GM23338 (cell line): ENCODE measurements around the gene KRTAP4-8. TPM values are rescaled to one million over a fixed set of nuclear protein-coding genes. Genes with fewer than 3 reads are reported as not detected.

ENCODE experiments used
- ATAC-seq: fragments of 200-7000 bp; cut with Tn5 transposase; 3 replicates; pipeline ENCODE4 v1.9.1; 2020
- DNase-seq: peaks from one replicate; pipeline ENCODE4 v3.0.0-alpha.2; 2015; ENCODE audit warnings: low spot score
- H2AFZ ChIP-seq: fragments of 200-600 bp; sonication (generic); 2 replicates; pipeline ENCODE4 v1.8.0; 2016; ENCODE audit warnings: antibody characterized with exemption, mild to moderate bottlenecking, moderate library complexity
- H3F3A ChIP-seq: fragments of 200-600 bp; sonication (generic); replicated peaks from 2 replicates; pipeline ENCODE4 v1.8.0; 2017; ENCODE audit warnings: antibody characterized with exemption, mixed run types, low read depth
- H3K27ac ChIP-seq: fragments of 200-600 bp; sonication (generic); 2 replicates; pipeline ENCODE4 v1.6.1; 2016; ENCODE audit warnings: low read depth
- H3K27me3 ChIP-seq: fragments of 200-600 bp; sonication (generic); 2 replicates; pipeline ENCODE4 v1.8.0; 2016; ENCODE audit warnings: mild to moderate bottlenecking, mixed run types, moderate library complexity; ENCODE audit not compliant: insufficient read depth
- H3K36me3 ChIP-seq: fragments of 200-600 bp; sonication (generic); 2 replicates; pipeline ENCODE4 v1.8.0; 2016; ENCODE audit warnings: mild to moderate bottlenecking; ENCODE audit not compliant: insufficient read depth
- H3K4me1 ChIP-seq: fragments of 200-600 bp; sonication (generic); 2 replicates; pipeline ENCODE4 v1.8.0; 2016; ENCODE audit warnings: mild to moderate bottlenecking, moderate library complexity; ENCODE audit not compliant: insufficient read depth
- H3K4me2 ChIP-seq: fragments of 200-600 bp; sonication (generic); 2 replicates; pipeline ENCODE4 v1.7.1; 2017; ENCODE audit warnings: mixed run types
- H3K4me3 ChIP-seq: fragments of 200-600 bp; sonication (generic); 2 replicates; pipeline ENCODE4 v1.6.1; 2016; ENCODE audit warnings: mixed run types
- H3K79me2 ChIP-seq: fragments of 200-600 bp; sonication (generic); replicated peaks from 2 replicates; pipeline ENCODE4 v1.8.0; 2017; ENCODE audit warnings: mild to moderate bottlenecking; ENCODE audit not compliant: insufficient read depth
- H3K9me2 ChIP-seq: fragments of 200-600 bp; sonication (generic); 2 replicates; pipeline ENCODE4 v1.8.0; 2017; ENCODE audit not compliant: insufficient read depth
- H4K20me1 ChIP-seq: fragments of 200-600 bp; sonication (generic); replicated peaks from 2 replicates; pipeline ENCODE4 v1.8.0; 2017; ENCODE audit warnings: mild to moderate bottlenecking; ENCODE audit not compliant: insufficient read depth
- H3K27ac Mint-ChIP-seq: 2 replicates; pipeline ENCODE4 v1.8.0; 2020; ENCODE audit warnings: inconsistent platforms, mild to moderate bottlenecking, moderate library complexity, mixed read lengths
- H3K27me3 Mint-ChIP-seq: 3 replicates; pipeline ENCODE4 v1.8.0; 2022; ENCODE audit warnings: low read depth, mild to moderate bottlenecking, moderate library complexity, mixed read lengths, inconsistent platforms; ENCODE audit not compliant: insufficient read depth, poor library complexity
- H3K36me3 Mint-ChIP-seq: 3 replicates; pipeline ENCODE4 v1.8.0; 2021; ENCODE audit warnings: low read depth, mild to moderate bottlenecking, inconsistent platforms, moderate library complexity, mixed read lengths
- H3K4me1 Mint-ChIP-seq: 3 replicates; pipeline ENCODE4 v1.8.0; 2020; ENCODE audit warnings: mild to moderate bottlenecking, inconsistent platforms, mixed read lengths
- H3K4me3 Mint-ChIP-seq: 3 replicates; pipeline ENCODE4 v1.8.0; 2021; ENCODE audit warnings: moderate library complexity, mild to moderate bottlenecking, inconsistent platforms, mixed read lengths
- H3K9me3 Mint-ChIP-seq: 3 replicates; pipeline ENCODE4 v1.8.0; 2020; ENCODE audit warnings: moderate library complexity, mild to moderate bottlenecking, inconsistent platforms, mixed read lengths
- CREB1 ChIP-seq: fragments of 250-450 bp; sonication (Bioruptor Pico); IDR thresholded peaks from 2 replicates; pipeline ENCODE4 v1.5.0; 2020; ENCODE audit warnings: low read depth, mild to moderate bottlenecking, moderate library complexity
- CTCF ChIP-seq, 2 experiments: fragments of 200-600 bp in 1 of 2; sonication (generic) in 1 of 2; conservative IDR thresholded peaks; 2 replicates each; pipeline versions ENCODE4 v1.5.1 to v1.6.1; 2016 to 2017; ENCODE audit warnings: antibody characterized with exemption in 2 of 2, low read depth in 2 of 2, mild to moderate bottlenecking in 2 of 2, moderate library complexity in 1 of 2
- EZH2 ChIP-seq: fragments of 200-600 bp; sonication (generic); IDR thresholded peaks from one replicate; pipeline ENCODE4 v1.8.0; 2017; ENCODE audit warnings: antibody characterized with exemption, mild to moderate bottlenecking, low read depth; ENCODE audit not compliant: unreplicated experiment
- EZH2phosphoT487 ChIP-seq: fragments of 200-600 bp; sonication (generic); IDR thresholded peaks from one replicate; pipeline ENCODE4 v1.8.1; 2018; ENCODE audit warnings: antibody characterized with exemption; ENCODE audit not compliant: unreplicated experiment
- JUNB ChIP-seq: IDR thresholded peaks from one replicate; pipeline ENCODE4 v1.6.1; 2016; ENCODE audit warnings: antibody characterized with exemption; ENCODE audit not compliant: unreplicated experiment
- NANOG ChIP-seq: IDR thresholded peaks from 2 replicates; pipeline ENCODE4 v1.6.1; 2016; ENCODE audit warnings: antibody characterized with exemption, borderline replicate concordance
- POLR2AphosphoS5 ChIP-seq: IDR thresholded peaks from 2 replicates; pipeline ENCODE4 v1.6.1; 2016; ENCODE audit warnings: antibody characterized with exemption, low read depth
- STAT1 ChIP-seq: IDR thresholded peaks from one replicate; pipeline ENCODE4 v1.6.1; 2016; ENCODE audit warnings: antibody characterized with exemption; ENCODE audit not compliant: unreplicated experiment
- ZNF114 ChIP-seq: fragments of 250-450 bp; sonication (Bioruptor Pico); IDR thresholded peaks from 2 replicates; pipeline ENCODE4 v1.5.0; 2020; ENCODE audit warnings: mild to moderate bottlenecking, moderate library complexity
- ZNF331 ChIP-seq: fragments of 250-450 bp; sonication (Bioruptor Pico); IDR thresholded peaks from 2 replicates; pipeline ENCODE4 v1.5.0; 2020; ENCODE audit warnings: low read depth, mild to moderate bottlenecking, moderate library complexity
- polyA plus RNA-seq: library from polyadenylated mRNA; unstranded; fragments of >200 nt; fragmentation: Nextera tagmentation; extraction: Ambion mirVana; gene quantifications from 2 replicates; pipeline ENCODE4 v1.2.1, GENCODE V29; 2016
- total RNA-seq: library from RNA; depleted of rRNA; stranded (reverse); fragments of >200 nt; shearing (Covaris generic); gene quantifications from 2 replicates; pipeline ENCODE4 v1.2.3, GENCODE V29; 2014
- TF ChIP-seq, protein P1 (sequence below): IDR thresholded peaks from one replicate; pipeline ENCODE4 v1.6.1; 2018; ENCODE audit warnings: antibody characterized with exemption; ENCODE audit not compliant: unreplicated experiment
- TF ChIP-seq, protein P2 (sequence below): IDR thresholded peaks from 2 replicates; pipeline ENCODE4 v1.6.1; 2016; ENCODE audit warnings: antibody characterized with exemption
- TF ChIP-seq, protein P3 (sequence below): fragments of 250-450 bp; sonication (Bioruptor Pico); IDR thresholded peaks from 2 replicates; pipeline ENCODE4 v1.5.0; 2020; ENCODE audit warnings: mild to moderate bottlenecking, moderate library complexity

The KRTAP4-8 gene
- total and polyA plus RNA-seq, 2 experiments from 2014 or later: not detected

GRCh38 chr17:41064301-41064700 lies 33.6 kb downstream of the KRTAP4-8 start:
- Histone ChIP-seq H3K27ac (no peak overlapping the region), H3K4me1 (0 out of 2 replicates have a peak, but pooled peaks cover 2% of the 10 kb centered on the region), H3K79me2 (no peaks in the 10 kb centered on the region), H3K4me3 (no peak overlapping the region), H3K27me3 (no peaks in the 10 kb centered on the region), H3F3A (no peaks in the 10 kb centered on the region), H3K9me2 (no peaks in the 10 kb centered on the region; the same call in none of the 2 replicates), H4K20me1 (no peaks in the 10 kb centered on the region), H3K4me2 (no peak overlapping the region), H3K36me3 (no peaks in the 10 kb centered on the region), H2AFZ (no peak overlapping the region)
- Mint-ChIP-seq H3K4me3 (no peak overlapping the region), H3K9me3 (no peaks in the 10 kb centered on the region), H3K27me3 (no peaks in the 10 kb centered on the region), H3K36me3 (no peaks in the 10 kb centered on the region), H3K27ac (no peak overlapping the region), H3K4me1 (peaks cover 2% of the 10 kb centered on the region)
- DNase-seq: no peak
- TF ChIP-seq, protein P1, sequence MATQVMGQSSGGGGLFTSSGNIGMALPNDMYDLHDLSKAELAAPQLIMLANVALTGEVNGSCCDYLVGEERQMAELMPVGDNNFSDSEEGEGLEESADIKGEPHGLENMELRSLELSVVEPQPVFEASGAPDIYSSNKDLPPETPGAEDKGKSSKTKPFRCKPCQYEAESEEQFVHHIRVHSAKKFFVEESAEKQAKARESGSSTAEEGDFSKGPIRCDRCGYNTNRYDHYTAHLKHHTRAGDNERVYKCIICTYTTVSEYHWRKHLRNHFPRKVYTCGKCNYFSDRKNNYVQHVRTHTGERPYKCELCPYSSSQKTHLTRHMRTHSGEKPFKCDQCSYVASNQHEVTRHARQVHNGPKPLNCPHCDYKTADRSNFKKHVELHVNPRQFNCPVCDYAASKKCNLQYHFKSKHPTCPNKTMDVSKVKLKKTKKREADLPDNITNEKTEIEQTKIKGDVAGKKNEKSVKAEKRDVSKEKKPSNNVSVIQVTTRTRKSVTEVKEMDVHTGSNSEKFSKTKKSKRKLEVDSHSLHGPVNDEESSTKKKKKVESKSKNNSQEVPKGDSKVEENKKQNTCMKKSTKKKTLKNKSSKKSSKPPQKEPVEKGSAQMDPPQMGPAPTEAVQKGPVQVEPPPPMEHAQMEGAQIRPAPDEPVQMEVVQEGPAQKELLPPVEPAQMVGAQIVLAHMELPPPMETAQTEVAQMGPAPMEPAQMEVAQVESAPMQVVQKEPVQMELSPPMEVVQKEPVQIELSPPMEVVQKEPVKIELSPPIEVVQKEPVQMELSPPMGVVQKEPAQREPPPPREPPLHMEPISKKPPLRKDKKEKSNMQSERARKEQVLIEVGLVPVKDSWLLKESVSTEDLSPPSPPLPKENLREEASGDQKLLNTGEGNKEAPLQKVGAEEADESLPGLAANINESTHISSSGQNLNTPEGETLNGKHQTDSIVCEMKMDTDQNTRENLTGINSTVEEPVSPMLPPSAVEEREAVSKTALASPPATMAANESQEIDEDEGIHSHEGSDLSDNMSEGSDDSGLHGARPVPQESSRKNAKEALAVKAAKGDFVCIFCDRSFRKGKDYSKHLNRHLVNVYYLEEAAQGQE: no peak
- no peak for TF ChIP-seq ZNF331
- no peak for TF ChIP-seq STAT1
- TF ChIP-seq JUNB: no peak
- no peak for TF ChIP-seq EZH2
- no peak for TF ChIP-seq ZNF114 (CRISPR knock-in tag)
- no peak for TF ChIP-seq CREB1
- TF ChIP-seq POLR2AphosphoS5: no peak
- no peak for TF ChIP-seq CTCF (conservative IDR thresholded peaks at IDR 0.05; ENCODE audit: low read depth in 2 of 2)
- TF ChIP-seq, protein P2, sequence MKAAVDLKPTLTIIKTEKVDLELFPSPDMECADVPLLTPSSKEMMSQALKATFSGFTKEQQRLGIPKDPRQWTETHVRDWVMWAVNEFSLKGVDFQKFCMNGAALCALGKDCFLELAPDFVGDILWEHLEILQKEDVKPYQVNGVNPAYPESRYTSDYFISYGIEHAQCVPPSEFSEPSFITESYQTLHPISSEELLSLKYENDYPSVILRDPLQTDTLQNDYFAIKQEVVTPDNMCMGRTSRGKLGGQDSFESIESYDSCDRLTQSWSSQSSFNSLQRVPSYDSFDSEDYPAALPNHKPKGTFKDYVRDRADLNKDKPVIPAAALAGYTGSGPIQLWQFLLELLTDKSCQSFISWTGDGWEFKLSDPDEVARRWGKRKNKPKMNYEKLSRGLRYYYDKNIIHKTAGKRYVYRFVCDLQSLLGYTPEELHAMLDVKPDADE: no peak
- TF ChIP-seq, protein P3, sequence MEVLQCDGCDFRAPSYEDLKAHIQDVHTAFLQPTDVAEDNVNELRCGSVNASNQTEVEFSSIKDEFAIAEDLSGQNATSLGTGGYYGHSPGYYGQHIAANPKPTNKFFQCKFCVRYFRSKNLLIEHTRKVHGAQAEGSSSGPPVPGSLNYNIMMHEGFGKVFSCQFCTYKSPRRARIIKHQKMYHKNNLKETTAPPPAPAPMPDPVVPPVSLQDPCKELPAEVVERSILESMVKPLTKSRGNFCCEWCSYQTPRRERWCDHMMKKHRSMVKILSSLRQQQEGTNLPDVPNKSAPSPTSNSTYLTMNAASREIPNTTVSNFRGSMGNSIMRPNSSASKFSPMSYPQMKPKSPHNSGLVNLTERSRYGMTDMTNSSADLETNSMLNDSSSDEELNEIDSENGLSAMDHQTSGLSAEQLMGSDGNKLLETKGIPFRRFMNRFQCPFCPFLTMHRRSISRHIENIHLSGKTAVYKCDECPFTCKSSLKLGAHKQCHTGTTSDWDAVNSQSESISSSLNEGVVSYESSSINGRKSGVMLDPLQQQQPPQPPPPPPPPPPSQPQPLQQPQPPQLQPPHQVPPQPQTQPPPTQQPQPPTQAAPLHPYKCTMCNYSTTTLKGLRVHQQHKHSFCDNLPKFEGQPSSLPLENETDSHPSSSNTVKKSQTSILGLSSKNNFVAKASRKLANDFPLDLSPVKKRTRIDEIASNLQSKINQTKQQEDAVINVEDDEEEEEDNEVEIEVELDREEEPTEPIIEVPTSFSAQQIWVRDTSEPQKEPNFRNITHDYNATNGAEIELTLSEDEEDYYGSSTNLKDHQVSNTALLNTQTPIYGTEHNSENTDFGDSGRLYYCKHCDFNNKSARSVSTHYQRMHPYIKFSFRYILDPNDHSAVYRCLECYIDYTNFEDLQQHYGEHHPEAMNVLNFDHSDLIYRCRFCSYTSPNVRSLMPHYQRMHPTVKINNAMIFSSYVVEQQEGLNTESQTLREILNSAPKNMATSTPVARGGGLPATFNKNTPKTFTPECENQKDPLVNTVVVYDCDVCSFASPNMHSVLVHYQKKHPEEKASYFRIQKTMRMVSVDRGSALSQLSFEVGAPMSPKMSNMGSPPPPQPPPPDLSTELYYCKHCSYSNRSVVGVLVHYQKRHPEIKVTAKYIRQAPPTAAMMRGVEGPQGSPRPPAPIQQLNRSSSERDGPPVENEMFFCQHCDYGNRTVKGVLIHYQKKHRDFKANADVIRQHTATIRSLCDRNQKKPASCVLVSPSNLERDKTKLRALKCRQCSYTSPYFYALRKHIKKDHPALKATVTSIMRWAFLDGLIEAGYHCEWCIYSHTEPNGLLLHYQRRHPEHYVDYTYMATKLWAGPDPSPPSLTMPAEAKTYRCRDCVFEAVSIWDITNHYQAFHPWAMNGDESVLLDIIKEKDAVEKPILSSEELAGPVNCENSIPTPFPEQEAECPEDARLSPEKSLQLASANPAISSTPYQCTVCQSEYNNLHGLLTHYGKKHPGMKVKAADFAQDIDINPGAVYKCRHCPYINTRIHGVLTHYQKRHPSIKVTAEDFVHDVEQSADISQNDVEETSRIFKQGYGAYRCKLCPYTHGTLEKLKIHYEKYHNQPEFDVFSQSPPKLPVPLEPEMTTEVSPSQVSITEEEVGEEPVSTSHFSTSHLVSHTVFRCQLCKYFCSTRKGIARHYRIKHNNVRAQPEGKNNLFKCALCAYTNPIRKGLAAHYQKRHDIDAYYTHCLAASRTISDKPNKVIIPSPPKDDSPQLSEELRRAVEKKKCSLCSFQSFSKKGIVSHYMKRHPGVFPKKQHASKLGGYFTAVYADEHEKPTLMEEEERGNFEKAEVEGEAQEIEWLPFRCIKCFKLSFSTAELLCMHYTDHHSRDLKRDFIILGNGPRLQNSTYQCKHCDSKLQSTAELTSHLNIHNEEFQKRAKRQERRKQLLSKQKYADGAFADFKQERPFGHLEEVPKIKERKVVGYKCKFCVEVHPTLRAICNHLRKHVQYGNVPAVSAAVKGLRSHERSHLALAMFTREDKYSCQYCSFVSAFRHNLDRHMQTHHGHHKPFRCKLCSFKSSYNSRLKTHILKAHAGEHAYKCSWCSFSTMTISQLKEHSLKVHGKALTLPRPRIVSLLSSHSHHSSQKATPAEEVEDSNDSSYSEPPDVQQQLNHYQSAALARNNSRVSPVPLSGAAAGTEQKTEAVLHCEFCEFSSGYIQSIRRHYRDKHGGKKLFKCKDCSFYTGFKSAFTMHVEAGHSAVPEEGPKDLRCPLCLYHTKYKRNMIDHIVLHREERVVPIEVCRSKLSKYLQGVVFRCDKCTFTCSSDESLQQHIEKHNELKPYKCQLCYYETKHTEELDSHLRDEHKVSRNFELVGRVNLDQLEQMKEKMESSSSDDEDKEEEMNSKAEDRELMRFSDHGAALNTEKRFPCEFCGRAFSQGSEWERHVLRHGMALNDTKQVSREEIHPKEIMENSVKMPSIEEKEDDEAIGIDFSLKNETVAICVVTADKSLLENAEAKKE (CRISPR knock-in tag): no peak
- no peak for TF ChIP-seq NANOG
- TF ChIP-seq EZH2phosphoT487: no peak
- ATAC-seq: no peak
